Hepatocyte (in vitro differentiated cells): ENCODE data around the gene ZBTB16. TPM values are rescaled to one million over a fixed set of nuclear protein-coding genes. Genes with fewer than 3 reads are reported as not detected.
A peak's percentile ranks its signal among the peaks of the same experiment; 100 is the strongest.

Experiments used
- DNase-seq: peaks from one replicate; pipeline ENCODE4 v3.0.0-alpha.2; 2016; ENCODE audit warnings: low spot score
- H2AFZ ChIP-seq: fragments of 200-600 bp; sonication (generic); 2 replicates; pipeline ENCODE4 v1.6.0; 2016; ENCODE audit warnings: antibody characterized with exemption, mild to moderate bottlenecking
- H3K27ac ChIP-seq: fragments of 200-600 bp; sonication (generic); 2 replicates; pipeline ENCODE4 v1.5.1; 2016; ENCODE audit warnings: mild to moderate bottlenecking
- H3K27me3 ChIP-seq: fragments of 200-600 bp; sonication (generic); 2 replicates; pipeline ENCODE4 v1.6.1; 2016
- H3K36me3 ChIP-seq: fragments of 200-600 bp; sonication (generic); replicated peaks from 2 replicates; pipeline ENCODE4 v1.5.1; 2016; ENCODE audit warnings: low read depth; ENCODE audit not compliant: insufficient read depth
- H3K4me1 ChIP-seq: fragments of 200-600 bp; sonication (generic); 2 replicates; pipeline ENCODE4 v1.5.1; 2016; ENCODE audit warnings: mild to moderate bottlenecking, moderate library complexity; ENCODE audit not compliant: insufficient read depth
- H3K4me2 ChIP-seq: fragments of 200-600 bp; sonication (generic); 2 replicates; pipeline ENCODE4 v1.6.0; 2016
- H3K4me3 ChIP-seq: fragments of 200-600 bp; sonication (generic); 2 replicates; pipeline ENCODE4 v1.5.1; 2016; ENCODE audit warnings: mild to moderate bottlenecking
- H3K79me2 ChIP-seq: fragments of 200-600 bp; sonication (generic); 2 replicates; pipeline ENCODE4 v1.6.0; 2017; ENCODE audit warnings: mild to moderate bottlenecking
- H3K9me2 ChIP-seq: fragments of 200-600 bp; sonication (generic); replicated peaks from 2 replicates; pipeline ENCODE4 v1.6.0; 2017; ENCODE audit warnings: mild to moderate bottlenecking; ENCODE audit not compliant: insufficient read depth
- H3K9me3 ChIP-seq: fragments of 200-600 bp; sonication (generic); 2 replicates; pipeline ENCODE4 v1.5.1; 2016; ENCODE audit warnings: low read depth, mild to moderate bottlenecking
- H4K20me1 ChIP-seq: fragments of 200-600 bp; sonication (generic); 2 replicates; pipeline ENCODE4 v1.6.0; 2016; ENCODE audit warnings: mild to moderate bottlenecking; ENCODE audit not compliant: insufficient read depth, poor library complexity, severe bottlenecking
- EZH2 ChIP-seq: fragments of 200-600 bp; sonication (generic); IDR thresholded peaks from 2 replicates; pipeline ENCODE4 v1.6.1; 2016; ENCODE audit warnings: antibody characterized with exemption, mild to moderate bottlenecking, borderline replicate concordance
- EZH2phosphoT487 ChIP-seq: fragments of 200-600 bp; sonication (generic); IDR thresholded peaks from one replicate; pipeline ENCODE4 v1.6.1; 2018; ENCODE audit warnings: antibody characterized with exemption, mild to moderate bottlenecking, low read depth, moderate library complexity; ENCODE audit not compliant: unreplicated experiment, severe bottlenecking
- WGBS: methylation state at CpG from one replicate; pipeline ENCODE4 v1.1.6; 2016; ENCODE audit warnings: low lambda C conversion rate; ENCODE audit errors: missing lambda C conversion rate; 5-methylcytosine and 5-hydroxymethylcytosine counted together
- polyA plus RNA-seq: library from polyadenylated mRNA; unstranded; fragments of >200 nt; fragmentation: Nextera tagmentation; extraction: Ambion mirVana; gene quantifications from 2 replicates; pipeline ENCODE4 v1.2.1, GENCODE V29; 2016
- total RNA-seq: library from RNA; depleted of rRNA; stranded (reverse); fragments of >200 nt; gene quantifications from 2 replicates; pipeline ENCODE4 v1.2.3, GENCODE V29; 2014
- TF ChIP-seq, protein P1 (sequence below): fragments of 200-600 bp; sonication (generic); IDR thresholded peaks from 2 replicates; pipeline ENCODE4 v1.5.1; 2016; ENCODE audit warnings: antibody characterized with exemption, mild to moderate bottlenecking; ENCODE audit not compliant: poor library complexity

The ZBTB16 gene
- total and polyA plus RNA-seq, 2 experiments from 2014 or later: 30.1 to 52.3 TPM

DNA sequence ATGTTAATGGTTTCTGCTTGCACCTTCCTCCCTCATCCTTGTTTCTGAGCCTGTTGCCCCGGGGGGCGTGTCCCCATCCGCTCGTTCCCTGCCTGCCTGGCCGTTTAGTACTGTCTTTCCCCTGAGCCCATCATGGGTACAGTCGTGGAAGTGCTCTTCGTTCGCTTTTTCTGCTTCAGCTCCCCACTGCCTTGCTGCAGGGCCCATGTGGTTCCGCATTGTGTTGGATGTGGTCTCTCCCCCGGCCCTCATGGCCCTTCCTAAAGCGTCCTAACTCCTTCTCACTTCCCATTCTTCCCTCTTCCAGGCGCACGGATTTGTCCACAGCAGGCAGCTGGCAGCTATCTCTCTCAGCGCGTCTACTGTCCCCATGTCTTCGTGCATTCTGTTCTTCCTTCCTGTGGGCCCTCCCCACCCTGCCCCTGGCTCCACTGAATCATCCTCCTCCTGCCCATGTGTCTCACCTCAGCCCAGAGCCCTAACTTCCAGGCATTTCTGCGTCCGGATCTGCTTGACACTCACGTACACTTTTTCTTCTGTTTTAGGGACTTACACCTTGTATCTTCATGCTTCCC is 98.1 kb downstream of the ZBTB16 start:
- Histone ChIP-seq H3K4me1 (peaks cover 50% of the 10 kb centered on the region), H3K27ac (no peak overlapping the region), H3K9me3 (no peaks in the 10 kb centered on the region), H3K36me3 (no peaks in the 10 kb centered on the region), H4K20me1 (no peaks in the 10 kb centered on the region), H2AFZ (no peak overlapping the region), H3K4me3 (no peak overlapping the region), H3K9me2 (no peaks in the 10 kb centered on the region), H3K79me2 (peaks cover 42% of the 10 kb centered on the region), H3K27me3 (no peaks in the 10 kb centered on the region), H3K4me2 (no peak overlapping the region)
- TF ChIP-seq EZH2phosphoT487: no peak
- no peak for TF ChIP-seq EZH2
- TF ChIP-seq, protein P1, sequence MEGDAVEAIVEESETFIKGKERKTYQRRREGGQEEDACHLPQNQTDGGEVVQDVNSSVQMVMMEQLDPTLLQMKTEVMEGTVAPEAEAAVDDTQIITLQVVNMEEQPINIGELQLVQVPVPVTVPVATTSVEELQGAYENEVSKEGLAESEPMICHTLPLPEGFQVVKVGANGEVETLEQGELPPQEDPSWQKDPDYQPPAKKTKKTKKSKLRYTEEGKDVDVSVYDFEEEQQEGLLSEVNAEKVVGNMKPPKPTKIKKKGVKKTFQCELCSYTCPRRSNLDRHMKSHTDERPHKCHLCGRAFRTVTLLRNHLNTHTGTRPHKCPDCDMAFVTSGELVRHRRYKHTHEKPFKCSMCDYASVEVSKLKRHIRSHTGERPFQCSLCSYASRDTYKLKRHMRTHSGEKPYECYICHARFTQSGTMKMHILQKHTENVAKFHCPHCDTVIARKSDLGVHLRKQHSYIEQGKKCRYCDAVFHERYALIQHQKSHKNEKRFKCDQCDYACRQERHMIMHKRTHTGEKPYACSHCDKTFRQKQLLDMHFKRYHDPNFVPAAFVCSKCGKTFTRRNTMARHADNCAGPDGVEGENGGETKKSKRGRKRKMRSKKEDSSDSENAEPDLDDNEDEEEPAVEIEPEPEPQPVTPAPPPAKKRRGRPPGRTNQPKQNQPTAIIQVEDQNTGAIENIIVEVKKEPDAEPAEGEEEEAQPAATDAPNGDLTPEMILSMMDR: no peak
- 90% methylated on average over 19 of the region's 19 CpGs for WGBS
- DNase-seq: no peak

DNA sequence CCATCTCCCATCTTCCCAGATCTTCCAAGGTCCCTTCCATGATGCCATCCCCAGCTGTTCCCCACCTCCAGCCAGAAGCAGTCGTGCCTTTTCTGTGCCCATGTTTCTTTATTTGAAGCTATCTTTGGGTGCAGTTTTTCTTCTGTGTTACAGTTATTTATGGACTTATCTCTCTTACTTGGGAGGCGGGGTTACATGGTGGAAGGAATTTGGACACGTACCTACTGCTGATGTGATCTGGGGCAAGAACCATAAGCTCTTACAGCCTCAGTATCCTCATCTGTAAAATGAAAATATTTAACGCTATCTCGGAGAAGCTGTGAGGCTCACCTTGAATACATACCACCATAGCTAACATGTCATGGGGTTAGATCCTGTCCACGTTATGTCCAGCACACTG is 98.9 kb downstream of the ZBTB16 start:
- Histone ChIP-seq H3K4me1 (peaks cover 53% of the 10 kb centered on the region), H3K27me3 (no peaks in the 10 kb centered on the region), H3K27ac (peak overlapping the region; percentile 71), H3K36me3 (no peaks in the 10 kb centered on the region), H3K9me3 (no peaks in the 10 kb centered on the region), H3K9me2 (no peaks in the 10 kb centered on the region), H3K4me3 (no peak overlapping the region), H3K79me2 (peaks cover 35% of the 10 kb centered on the region), H4K20me1 (no peaks in the 10 kb centered on the region), H2AFZ (no peak overlapping the region), H3K4me2 (no peak overlapping the region)
- DNase-seq: no peak
- TF ChIP-seq EZH2 (no peak), EZH2phosphoT487 (no peak)
- TF ChIP-seq, protein P1: no peak
- 88% methylated on average over 6 of the region's 6 CpGs for WGBS

DNA sequence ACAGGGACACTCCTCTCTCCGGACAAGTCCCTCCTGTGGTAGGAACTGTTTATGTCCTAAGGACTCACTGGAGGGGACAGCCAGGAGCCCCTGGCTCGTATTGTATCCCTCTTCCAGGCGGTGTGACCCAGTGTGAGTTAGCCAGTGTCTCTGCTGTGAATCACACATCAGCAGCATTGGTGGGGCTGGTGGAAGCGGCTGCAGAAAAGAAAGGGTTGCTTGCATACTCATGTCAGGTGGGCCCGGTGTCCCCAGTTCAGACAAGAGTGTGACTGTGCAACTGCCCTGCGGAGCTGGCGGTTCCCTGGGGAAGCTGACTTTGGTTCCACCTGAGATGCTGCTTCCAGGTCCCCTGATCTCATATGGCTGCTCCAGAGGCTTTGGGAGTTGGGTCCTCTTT is 99.4 kb downstream of the ZBTB16 start:
- Histone ChIP-seq H3K4me2 (no peak overlapping the region), H3K4me3 (no peak overlapping the region), H3K9me3 (no peaks in the 10 kb centered on the region), H3K79me2 (peaks cover 35% of the 10 kb centered on the region), H3K9me2 (no peaks in the 10 kb centered on the region), H3K36me3 (no peaks in the 10 kb centered on the region), H3K27ac (peak overlapping the region; percentile 71), H3K27me3 (no peaks in the 10 kb centered on the region), H2AFZ (no peak overlapping the region), H4K20me1 (no peaks in the 10 kb centered on the region), H3K4me1 (peaks cover 57% of the 10 kb centered on the region)
- no peak for DNase-seq
- WGBS: 92% methylated on average over 7 of the region's 7 CpGs
- TF ChIP-seq EZH2phosphoT487: no peak
- TF ChIP-seq, protein P1: no peak
- TF ChIP-seq EZH2: no peak
